Immature natural killer cell (primary cell): ENCODE results near the gene EHBP1. TPM values are rescaled to one million over a fixed set of nuclear protein-coding genes. Genes with fewer than 3 reads are reported as not detected.

ENCODE experiments used
- DNase-seq, 3 donors: peaks; one replicate each; pipeline ENCODE4 v3.0.0; 2022; ENCODE audit warnings: mixed read lengths in 1 of 3
- H3K27ac Mint-ChIP-seq, 6 donors: one replicate each; pipeline ENCODE4 v1.8.0; 2020; ENCODE audit warnings: mixed read lengths in 6 of 6, mild to moderate bottlenecking in 5 of 6, inconsistent platforms in 4 of 6, moderate library complexity in 3 of 6
- H3K27me3 Mint-ChIP-seq, 3 donors: one replicate each; pipeline ENCODE4 v1.8.0; 2020 to 2021; ENCODE audit warnings: low read depth in 3 of 3, mild to moderate bottlenecking in 3 of 3, mixed read lengths in 3 of 3, moderate library complexity in 3 of 3, inconsistent platforms in 1 of 3
- H3K36me3 Mint-ChIP-seq, 3 donors: one replicate each; pipeline ENCODE4 v1.8.0; 2020; ENCODE audit warnings: mixed read lengths in 3 of 3, inconsistent platforms in 2 of 3, mild to moderate bottlenecking in 2 of 3
- H3K4me1 Mint-ChIP-seq, 2 donors: one replicate each; pipeline ENCODE4 v1.8.0; 2020; ENCODE audit warnings: inconsistent platforms in 2 of 2, mild to moderate bottlenecking in 2 of 2, mixed read lengths in 2 of 2, moderate library complexity in 1 of 2
- H3K4me3 Mint-ChIP-seq, 5 donors: one replicate each; pipeline ENCODE4 v1.8.0; 2020; ENCODE audit warnings: mild to moderate bottlenecking in 5 of 5, mixed read lengths in 5 of 5, inconsistent platforms in 3 of 5, moderate library complexity in 3 of 5
- H3K9me3 Mint-ChIP-seq, 6 donors: one replicate each; pipeline ENCODE4 v1.8.0; 2020; ENCODE audit warnings: mild to moderate bottlenecking in 6 of 6, mixed read lengths in 6 of 6, inconsistent platforms in 4 of 6, moderate library complexity in 3 of 6
- polyA plus RNA-seq, 3 donors: library from polyadenylated mRNA; unstranded; fragments of 300-500 nt; fragmentation: Illumina TruSeq; gene quantifications; one replicate each; pipeline ENCODE4 v1.2.3, GENCODE V29; 2021

The EHBP1 gene
- polyA plus RNA-seq, 3 donors from 2014 or later = 6.9 to 23.5 (median 9.0) TPM

DNA sequence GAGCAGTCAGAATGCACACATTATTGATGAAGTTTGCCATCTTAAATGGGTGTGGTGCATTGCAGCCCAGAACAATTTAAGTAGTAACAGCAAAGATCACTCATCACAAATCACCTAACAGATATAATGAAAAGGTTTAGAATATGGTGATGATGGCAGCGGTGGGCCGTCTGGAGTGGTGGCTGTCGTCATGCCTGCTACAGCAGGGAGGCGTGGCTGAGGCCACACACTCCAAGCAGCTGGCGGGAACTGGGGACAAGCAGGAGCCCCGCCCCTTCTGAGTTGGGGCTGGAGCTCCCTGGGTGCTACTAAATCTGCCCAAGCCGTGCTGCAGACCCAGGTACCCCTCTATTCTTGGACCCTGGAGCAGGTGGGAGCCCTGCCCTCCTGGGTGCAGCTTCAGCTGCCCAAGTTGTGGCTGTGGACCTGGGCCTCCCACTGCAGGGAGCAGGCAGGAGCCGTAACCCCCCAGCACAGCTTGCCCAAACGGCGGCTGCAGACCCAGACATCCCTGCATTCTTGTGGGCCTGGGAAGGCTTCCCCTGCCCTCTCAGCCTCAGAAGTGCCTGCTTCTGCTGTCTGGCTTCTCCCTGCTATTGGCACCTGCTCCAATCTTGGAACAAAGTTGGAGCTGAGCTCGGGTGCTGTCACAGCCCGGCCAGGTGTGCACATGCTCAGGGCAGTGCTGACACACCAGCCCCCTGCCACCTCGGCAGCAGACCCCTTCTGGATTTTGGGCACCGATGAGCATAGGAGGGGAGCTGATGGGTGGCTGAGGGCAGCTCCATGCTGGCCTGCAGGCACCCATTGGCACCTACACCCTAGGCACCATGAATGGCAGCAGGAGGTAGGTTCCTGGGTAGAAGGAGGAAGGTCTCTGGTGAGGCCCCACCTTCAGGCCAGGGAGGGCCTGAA, 149.3 kb downstream of the EHBP1 start:
- no peaks in the 10 kb centered on the region for H3K4me1 Mint-ChIP-seq
- no peaks in the 10 kb centered on the region for H3K27me3 Mint-ChIP-seq
- no peaks in the 10 kb centered on the region for H3K9me3 Mint-ChIP-seq
- peaks cover 7 to 13% (median 10%) of the 10 kb centered on the region in 3 donors for H3K36me3 Mint-ChIP-seq
- H3K4me3 Mint-ChIP-seq = no peak overlapping the region
- H3K27ac Mint-ChIP-seq = no peak overlapping the region
- DNase-seq = no peak

DNA sequence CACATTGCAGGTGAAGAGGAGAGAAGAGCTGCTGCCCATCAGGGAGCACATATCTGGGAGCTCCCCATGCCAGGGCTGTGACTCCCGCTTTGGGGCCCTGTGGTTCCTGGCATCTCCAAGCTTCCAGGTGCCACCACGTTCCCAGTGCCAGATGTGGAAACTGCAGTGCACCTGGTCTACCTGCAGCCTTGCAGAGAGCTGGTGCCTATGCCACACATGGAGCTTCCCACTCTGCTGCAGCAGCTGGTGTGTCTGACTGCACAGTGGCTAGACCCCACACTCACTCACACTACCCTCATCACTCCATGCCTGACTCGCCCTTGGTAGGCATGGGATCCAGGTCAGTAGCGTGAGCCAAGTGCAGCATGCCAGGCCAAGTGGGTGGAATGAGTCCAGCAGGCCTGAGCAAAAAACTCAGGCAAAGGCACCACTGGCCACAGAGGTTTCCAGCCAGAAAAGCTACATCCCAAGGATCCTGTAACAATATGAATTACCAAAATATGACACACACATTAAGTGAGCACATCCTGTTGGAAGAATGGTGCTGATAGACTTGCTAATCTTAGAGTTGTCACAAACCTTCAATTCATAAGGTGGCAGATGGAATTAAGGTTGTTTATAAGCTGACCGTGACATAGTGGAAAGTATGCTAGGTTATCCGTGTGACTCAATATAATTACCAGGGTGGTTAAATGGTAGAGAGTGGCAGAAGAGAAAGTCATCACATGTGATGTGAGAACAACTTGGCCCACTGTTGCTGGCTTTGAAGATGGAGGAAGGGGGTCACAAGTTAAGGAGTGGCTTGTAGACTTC, 150.9 kb downstream of the EHBP1 start:
- Mint-ChIP-seq H3K4me1 (no peaks in the 10 kb centered on the region), H3K27ac (no peak overlapping the region), H3K9me3 (no peaks in the 10 kb centered on the region), H3K27me3 (no peaks in the 10 kb centered on the region), H3K4me3 (no peak overlapping the region), H3K36me3 (peaks cover 7 to 14% (median 7%) of the 10 kb centered on the region in 3 donors)
- DNase-seq = no peak

DNA sequence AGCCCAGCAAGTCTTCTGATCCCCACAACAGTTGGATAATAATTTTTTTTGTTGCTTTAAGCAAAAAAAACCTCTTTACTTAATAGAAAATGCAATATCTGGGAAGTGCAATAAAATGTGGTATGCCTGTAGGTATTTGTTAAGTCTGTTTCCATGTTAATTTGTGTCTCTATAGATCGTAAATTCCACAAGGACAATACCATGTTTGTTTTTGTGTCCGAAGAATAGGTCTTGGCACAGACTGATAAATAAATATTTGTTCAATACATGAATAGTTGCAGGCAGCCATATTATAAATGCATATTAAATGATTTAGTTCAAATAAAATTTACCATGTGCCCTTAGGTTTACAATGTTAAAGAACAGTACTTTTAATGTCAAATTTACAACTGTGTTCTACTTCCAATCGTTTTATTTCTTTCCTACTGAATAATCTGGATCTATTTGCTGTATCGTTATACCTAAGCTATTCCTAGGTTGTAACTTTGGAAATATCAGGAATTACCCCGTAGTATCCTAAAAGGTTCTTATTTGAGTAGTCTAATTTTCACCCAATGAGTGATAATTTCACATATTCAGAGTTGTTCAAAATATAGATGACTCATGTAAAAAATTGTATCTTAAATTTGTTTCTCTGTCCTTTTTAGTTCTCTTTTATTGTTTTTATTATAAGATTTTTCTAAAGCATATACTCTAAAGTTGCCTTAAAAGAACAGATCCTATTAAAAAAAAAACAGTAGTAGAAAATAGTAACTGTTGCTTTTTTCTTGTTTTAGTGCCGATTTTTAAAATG, 151.8 kb downstream of the EHBP1 start:
- H3K4me3 Mint-ChIP-seq = no peak overlapping the region
- H3K27ac Mint-ChIP-seq = no peak overlapping the region
- DNase-seq = no peak
- no peaks in the 10 kb centered on the region for H3K4me1 Mint-ChIP-seq
- no peaks in the 10 kb centered on the region for H3K27me3 Mint-ChIP-seq
- no peaks in the 10 kb centered on the region for H3K9me3 Mint-ChIP-seq
- H3K36me3 Mint-ChIP-seq = peaks cover 7 to 21% (median 7%) of the 10 kb centered on the region in 3 donors

DNA sequence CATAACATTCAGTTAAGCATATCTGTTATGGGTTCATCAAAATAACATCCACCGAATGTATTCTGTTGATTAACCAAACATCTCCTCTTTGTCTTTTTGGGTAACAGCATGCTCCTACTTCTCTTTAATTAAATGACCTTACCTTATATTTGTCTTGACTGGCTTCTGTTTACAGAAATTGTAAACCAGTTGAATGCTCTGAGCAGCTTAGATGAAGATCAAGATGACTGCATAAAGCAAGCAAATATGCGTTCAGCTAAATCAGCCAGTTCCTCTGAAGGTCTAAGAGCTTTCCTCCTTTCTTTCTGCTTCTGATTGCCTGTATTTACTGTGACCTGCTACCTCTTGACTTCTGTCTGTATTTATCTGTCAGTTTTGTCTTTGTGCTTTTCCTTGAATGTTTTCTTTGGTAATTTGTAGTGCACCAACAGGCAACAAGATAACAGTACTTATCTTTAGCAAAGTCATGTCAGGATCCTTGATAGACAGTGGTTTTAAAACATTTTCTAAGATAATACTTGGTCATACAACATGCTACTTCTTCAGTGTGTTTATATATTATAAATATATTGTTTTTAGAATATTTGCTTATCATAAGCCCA, 152.8 kb downstream of the EHBP1 start:
- Mint-ChIP-seq H3K27ac (no peak overlapping the region), H3K27me3 (no peaks in the 10 kb centered on the region), H3K4me3 (no peak overlapping the region), H3K4me1 (no peaks in the 10 kb centered on the region), H3K36me3 (peaks cover 5 to 19% (median 7%) of the 10 kb centered on the region in 3 donors), H3K9me3 (no peaks in the 10 kb centered on the region)
- no peak for DNase-seq

DNA sequence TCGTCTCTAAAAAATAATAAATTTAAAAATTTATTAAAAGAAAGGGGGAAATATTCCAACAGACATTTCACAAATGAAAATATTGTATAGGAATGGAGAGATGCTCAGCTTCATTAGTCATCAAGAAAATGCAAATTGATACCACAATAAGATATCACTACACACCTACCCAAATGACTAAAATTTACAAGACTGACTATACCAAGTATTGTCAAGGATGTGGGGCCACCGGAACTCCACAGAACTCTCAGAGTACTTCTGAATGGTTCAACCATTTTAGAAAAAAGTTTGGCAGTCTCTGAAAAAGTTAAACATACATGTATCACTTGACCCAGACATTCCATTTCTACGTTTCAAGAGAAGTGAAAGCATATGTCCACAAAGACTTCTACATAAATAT, 163.4 kb downstream of the EHBP1 start:
- peaks cover 0 to 2% (median 1%) of the 10 kb centered on the region in 3 donors for H3K27me3 Mint-ChIP-seq
- DNase-seq = no peak
- no peak overlapping the region for H3K27ac Mint-ChIP-seq
- peaks cover 0 to 13% (median 8%) of the 10 kb centered on the region in 6 donors for H3K9me3 Mint-ChIP-seq
- H3K4me1 Mint-ChIP-seq = no peaks in the 10 kb centered on the region
- H3K36me3 Mint-ChIP-seq = peaks cover 55 to 62% (median 59%) of the 10 kb centered on the region in 3 donors
- no peak overlapping the region for H3K4me3 Mint-ChIP-seq

DNA sequence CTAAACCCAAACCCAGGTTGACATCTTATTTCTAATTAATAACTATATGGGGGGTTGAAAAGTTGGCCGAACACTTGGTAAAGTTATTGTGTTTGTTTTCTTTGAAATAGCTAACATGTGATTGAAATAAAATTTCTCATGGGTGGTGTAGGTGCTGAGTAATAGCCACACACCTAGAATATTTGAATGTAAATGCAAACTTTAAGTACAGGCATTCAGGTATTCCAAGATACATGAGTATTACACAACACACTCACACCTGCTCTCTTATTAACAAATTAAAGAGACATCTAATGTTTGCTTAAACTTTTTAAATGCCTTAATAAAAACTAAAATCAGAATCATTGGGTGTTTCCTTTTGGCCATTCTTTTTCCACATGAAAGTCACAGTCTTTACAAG, 165.5 kb downstream of the EHBP1 start:
- no peak for DNase-seq
- Mint-ChIP-seq H3K4me1 (no peaks in the 10 kb centered on the region), H3K27ac (no peak overlapping the region), H3K4me3 (no peak overlapping the region), H3K27me3 (peaks cover 0 to 2% (median 1%) of the 10 kb centered on the region in 3 donors), H3K9me3 (peaks cover 4 to 13% (median 8%) of the 10 kb centered on the region in 6 donors), H3K36me3 (peaks cover 57 to 63% (median 59%) of the 10 kb centered on the region in 3 donors)

DNA sequence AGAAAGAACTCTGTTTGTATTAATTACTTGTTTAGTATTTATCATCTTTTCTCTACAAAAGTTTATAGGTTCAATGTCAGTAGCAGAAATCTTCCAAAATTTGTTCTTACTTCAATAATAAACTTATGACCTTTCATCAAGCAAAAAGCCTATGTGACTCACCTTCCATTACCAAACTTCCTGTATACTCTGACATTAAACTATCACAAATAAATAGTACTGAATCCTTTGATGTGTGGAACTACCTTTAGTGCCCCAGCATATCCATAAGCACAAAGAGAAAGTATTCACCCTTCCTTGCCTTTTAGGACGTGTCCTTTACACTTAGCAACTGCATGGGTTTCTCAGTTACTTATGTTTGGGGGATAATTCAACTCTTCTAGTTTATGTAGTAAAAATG, 166.0 kb downstream of the EHBP1 start:
- peaks cover 4 to 13% (median 8%) of the 10 kb centered on the region in 6 donors for H3K9me3 Mint-ChIP-seq
- peaks cover 0 to 2% (median 1%) of the 10 kb centered on the region in 3 donors for H3K27me3 Mint-ChIP-seq
- H3K36me3 Mint-ChIP-seq = peaks cover 57 to 63% (median 63%) of the 10 kb centered on the region in 3 donors
- no peak for DNase-seq
- no peaks in the 10 kb centered on the region for H3K4me1 Mint-ChIP-seq
- no peak overlapping the region for H3K4me3 Mint-ChIP-seq
- H3K27ac Mint-ChIP-seq = no peak overlapping the region

DNA sequence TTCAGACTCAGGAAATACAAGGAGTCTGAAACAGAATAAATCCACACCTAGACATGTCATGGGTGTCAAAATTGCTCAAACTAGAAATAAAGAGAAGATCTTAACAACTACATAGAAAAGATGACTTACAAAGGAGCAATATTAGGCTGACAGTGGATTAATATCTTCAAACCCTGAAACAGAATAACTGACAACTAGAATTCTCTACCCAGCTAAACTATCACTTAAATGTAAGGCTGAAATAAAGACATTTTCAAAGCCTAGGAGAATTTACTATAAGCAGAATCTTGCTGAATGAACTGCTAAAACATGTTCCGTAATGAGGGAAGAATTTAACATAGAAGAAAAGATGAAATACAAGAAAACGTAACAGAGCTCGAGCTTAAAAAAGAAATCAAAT, 168.1 kb downstream of the EHBP1 start:
- Mint-ChIP-seq H3K4me1 (no peaks in the 10 kb centered on the region), H3K27ac (no peak overlapping the region), H3K4me3 (no peak overlapping the region), H3K36me3 (peaks cover 60 to 75% (median 72%) of the 10 kb centered on the region in 3 donors), H3K27me3 (peaks cover 0 to 2% (median 0%) of the 10 kb centered on the region in 3 donors), H3K9me3 (peaks cover 4 to 13% (median 8%) of the 10 kb centered on the region in 6 donors)
- DNase-seq = no peak

DNA sequence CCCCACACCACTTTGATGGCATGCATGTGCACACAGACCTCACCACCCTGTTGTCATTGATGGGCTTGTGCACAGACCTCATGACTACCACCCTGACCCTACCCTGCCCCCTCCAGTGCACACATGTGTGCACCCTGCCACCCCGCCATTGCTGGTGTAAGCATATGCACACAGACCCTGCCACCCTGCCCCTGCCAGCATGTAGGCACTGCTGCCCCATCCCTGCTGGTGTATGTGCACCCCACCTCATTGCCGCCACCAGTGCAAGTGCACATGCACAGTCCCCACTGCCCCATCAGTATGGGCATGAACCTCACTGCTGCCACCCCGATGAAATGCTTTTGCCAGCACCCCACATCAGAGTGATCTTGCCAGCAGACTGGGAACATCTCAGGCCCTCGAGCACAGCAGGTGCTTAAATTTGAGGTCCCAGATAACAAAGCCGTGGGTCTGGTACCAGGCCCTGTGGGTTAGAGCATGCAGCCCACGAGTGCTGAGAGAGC, 169.4 kb downstream of the EHBP1 start:
- H3K4me3 Mint-ChIP-seq = no peak overlapping the region
- peaks cover 0 to 2% (median 0%) of the 10 kb centered on the region in 3 donors for H3K27me3 Mint-ChIP-seq
- H3K36me3 Mint-ChIP-seq = peaks cover 60 to 82% (median 75%) of the 10 kb centered on the region in 3 donors
- H3K4me1 Mint-ChIP-seq = no peaks in the 10 kb centered on the region
- H3K9me3 Mint-ChIP-seq = peaks cover 4 to 13% (median 8%) of the 10 kb centered on the region in 6 donors
- no peak overlapping the region for H3K27ac Mint-ChIP-seq
- no peak for DNase-seq

DNA sequence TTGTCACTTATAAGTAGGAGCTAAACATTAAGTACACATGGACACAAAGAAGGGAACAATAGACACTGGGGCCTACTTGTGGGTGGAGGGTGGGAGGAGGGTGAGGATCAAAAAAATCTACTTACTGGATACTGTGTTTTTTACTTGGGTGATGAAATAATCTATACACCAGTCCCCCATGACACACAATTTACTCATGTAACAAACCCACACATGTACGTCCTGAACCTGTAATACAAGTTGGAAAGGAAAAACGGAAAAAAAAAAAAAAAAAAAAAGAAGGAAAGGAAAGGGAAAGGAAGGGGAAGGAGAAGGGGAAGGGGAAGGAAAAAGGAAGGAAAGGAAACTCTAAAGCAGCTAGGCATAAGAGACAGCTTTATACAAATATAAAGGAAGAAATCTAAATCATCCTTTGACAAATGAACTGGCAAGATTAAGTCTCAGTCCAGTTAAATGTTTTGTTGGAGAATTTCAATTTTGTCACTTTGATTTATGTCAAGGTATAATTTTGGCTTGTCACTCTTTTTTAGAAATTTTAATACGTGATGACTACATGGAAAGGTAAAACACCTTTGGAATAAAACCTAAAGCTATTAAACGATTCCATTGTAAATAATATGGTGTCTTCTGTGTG, 175.8 kb downstream of the EHBP1 start:
- no peak for DNase-seq
- Mint-ChIP-seq H3K36me3 (peaks cover 26 to 44% (median 38%) of the 10 kb centered on the region in 3 donors), H3K27ac (no peak overlapping the region), H3K4me1 (no peaks in the 10 kb centered on the region), H3K27me3 (no peaks in the 10 kb centered on the region), H3K4me3 (no peak overlapping the region), H3K9me3 (peaks cover 0 to 3% (median under 1%) of the 10 kb centered on the region in 6 donors)

DNA sequence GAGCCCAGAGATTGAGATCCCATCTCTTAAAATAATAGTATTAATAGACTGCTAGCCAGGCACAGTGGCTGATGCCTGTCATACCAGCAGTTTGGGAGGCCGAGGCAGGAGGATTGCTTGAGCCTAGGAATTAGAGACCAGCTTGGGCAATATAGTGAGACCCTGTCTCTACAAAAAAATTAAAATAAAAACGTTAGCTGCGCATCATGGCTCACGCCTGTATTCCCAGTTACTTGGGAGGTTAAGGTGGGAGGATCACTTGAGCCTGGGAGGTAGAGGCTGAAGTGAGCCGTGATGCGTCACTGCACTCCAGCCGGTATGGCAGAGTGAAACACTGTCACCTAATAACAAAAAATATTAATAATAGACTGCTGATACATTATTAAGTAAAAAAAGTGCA, 178.1 kb downstream of the EHBP1 start:
- Mint-ChIP-seq H3K27ac (no peak overlapping the region), H3K4me3 (no peak overlapping the region), H3K9me3 (peaks cover 0 to 3% (median 0%) of the 10 kb centered on the region in 6 donors), H3K36me3 (peaks cover 11 to 20% (median 19%) of the 10 kb centered on the region in 3 donors), H3K27me3 (no peaks in the 10 kb centered on the region), H3K4me1 (no peaks in the 10 kb centered on the region)
- no peak for DNase-seq

DNA sequence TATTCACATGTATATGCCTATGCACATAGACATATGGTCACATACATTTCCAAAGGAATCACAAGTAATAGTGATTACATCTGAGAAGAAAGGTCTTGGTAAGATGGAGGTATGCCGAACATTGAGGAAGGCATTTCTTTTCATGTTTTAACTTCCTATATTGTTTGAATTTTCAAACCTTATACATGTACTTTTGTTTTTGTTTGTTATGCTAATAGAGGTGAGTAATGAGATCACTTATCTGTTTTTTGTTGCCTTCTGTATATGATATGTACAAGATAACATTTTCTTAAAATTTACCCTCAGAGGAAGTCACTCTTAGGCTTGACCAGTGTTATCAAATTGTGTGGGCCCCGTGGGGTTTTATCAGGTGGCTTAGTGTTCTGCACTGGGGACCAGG, 178.6 kb downstream of the EHBP1 start:
- no peak overlapping the region for H3K27ac Mint-ChIP-seq

More for the DNA sequence above, 178.6 kb downstream of the EHBP1 start:
- H3K4me3 Mint-ChIP-seq = no peak overlapping the region
- H3K9me3 Mint-ChIP-seq = peaks cover 0 to 3% (median 0%) of the 10 kb centered on the region in 6 donors
- H3K4me1 Mint-ChIP-seq = no peaks in the 10 kb centered on the region
- H3K27me3 Mint-ChIP-seq = no peaks in the 10 kb centered on the region
- H3K36me3 Mint-ChIP-seq = peaks cover 11 to 20% (median 19%) of the 10 kb centered on the region in 3 donors
- no peak for DNase-seq
